Calu3 (cell line): ENCODE data around the gene A3GALT2. TPM values are rescaled to one million over a fixed set of nuclear protein-coding genes. Genes with fewer than 3 reads are reported as not detected.

Experiments used
- BruUV-seq: library from RNA; stranded (reverse); fragments of 400-500 nt; replicated peaks from 2 replicates; lab custom pipeline; 2021; lab: Mats Ljungman, UMichigan
- CTCF ChIA-PET: fragments of 300-600 bp; sonication (Branson Sonifier 250); formaldehyde crosslinking; loops from one replicate; lab custom pipeline; 2022; ENCODE audit warnings: antibody characterized with exemption; lab: Charles Lee
- DNase-seq: peaks from one replicate; pipeline ENCODE4 v3.0.0; 2022
- H3K27ac Mint-ChIP-seq: one replicate; pipeline ENCODE4 v1.8.0; 2022; ENCODE audit warnings: mixed read lengths; ENCODE audit not compliant: unreplicated experiment
- H3K27me3 Mint-ChIP-seq: one replicate; pipeline ENCODE4 v1.8.0; 2022; ENCODE audit warnings: mixed read lengths; ENCODE audit not compliant: unreplicated experiment
- H3K36me3 Mint-ChIP-seq: one replicate; pipeline ENCODE4 v1.8.0; 2022; ENCODE audit warnings: mild to moderate bottlenecking, moderate library complexity, mixed read lengths; ENCODE audit not compliant: insufficient read depth, unreplicated experiment
- H3K4me1 Mint-ChIP-seq: one replicate; pipeline ENCODE4 v1.8.0; 2022; ENCODE audit warnings: mild to moderate bottlenecking, low read depth, mixed read lengths; ENCODE audit not compliant: unreplicated experiment
- H3K4me3 Mint-ChIP-seq: one replicate; pipeline ENCODE4 v1.8.0; 2022; ENCODE audit warnings: mild to moderate bottlenecking, low read depth, moderate library complexity, mixed read lengths; ENCODE audit not compliant: unreplicated experiment
- H3K9me3 Mint-ChIP-seq: one replicate; pipeline ENCODE4 v1.8.0; 2022; ENCODE audit warnings: low read depth, mixed read lengths; ENCODE audit not compliant: unreplicated experiment
- intact Hi-C: fragments of 100-400 bp; cut with micrococcal nuclease; formaldehyde crosslinking; loops from one replicate; pipeline ENCODE4 v1.10.0; 2022; ENCODE audit not compliant: unreplicated experiment
- total RNA-seq: library from RNA; stranded (reverse); gene quantifications from 2 replicates; pipeline ENCODE4 v1.2.3, GENCODE V29; 2022
- TF ChIP-seq, protein P1 (sequence below): fragments of 200-600 bp; IDR thresholded peaks from one replicate; pipeline ENCODE4 v1.8.0; 2022; ENCODE audit warnings: antibody characterized with exemption; ENCODE audit not compliant: unreplicated experiment

The A3GALT2 gene
- total RNA-seq, 1 experiment from 2014 or later: not detected

DNA sequence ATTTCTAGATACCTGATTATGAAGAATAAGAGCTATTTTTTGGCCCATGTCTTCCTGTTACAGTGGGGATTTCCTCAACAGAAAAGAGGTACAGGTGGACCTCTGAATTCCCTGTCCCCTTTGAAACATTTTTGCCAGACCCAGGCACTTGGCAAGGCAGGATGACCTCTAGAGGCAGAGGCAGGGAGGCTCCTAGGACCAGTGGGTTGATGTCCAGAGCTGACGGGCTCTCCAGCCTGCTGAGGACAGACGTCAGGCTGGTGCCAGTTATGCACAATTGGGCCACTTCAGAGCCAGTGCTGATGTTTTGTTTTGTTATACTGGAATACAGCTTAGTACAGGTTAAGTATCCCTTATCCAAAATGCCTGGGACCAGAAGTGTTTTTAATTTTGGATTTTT, 18.5 kb upstream of the A3GALT2 start:
- no peaks in the 10 kb centered on the region for H3K27me3 Mint-ChIP-seq
- no peak for DNase-seq
- intact Hi-C loops: no loop called here
- H3K9me3 Mint-ChIP-seq: no peaks in the 10 kb centered on the region
- CTCF ChIA-PET: interaction anchor here (1.1 kb wide), 1 partner anchor 44 kb away, joined by 3 read pairs; no protein-coding TSS in a partner anchor
- BruUV-seq: no TSS peak
- peaks cover 54% of the 10 kb centered on the region for H3K4me1 Mint-ChIP-seq
- peaks cover 26% of the 10 kb centered on the region for H3K36me3 Mint-ChIP-seq
- no peak overlapping the region for H3K4me3 Mint-ChIP-seq
- TF ChIP-seq, protein P1, sequence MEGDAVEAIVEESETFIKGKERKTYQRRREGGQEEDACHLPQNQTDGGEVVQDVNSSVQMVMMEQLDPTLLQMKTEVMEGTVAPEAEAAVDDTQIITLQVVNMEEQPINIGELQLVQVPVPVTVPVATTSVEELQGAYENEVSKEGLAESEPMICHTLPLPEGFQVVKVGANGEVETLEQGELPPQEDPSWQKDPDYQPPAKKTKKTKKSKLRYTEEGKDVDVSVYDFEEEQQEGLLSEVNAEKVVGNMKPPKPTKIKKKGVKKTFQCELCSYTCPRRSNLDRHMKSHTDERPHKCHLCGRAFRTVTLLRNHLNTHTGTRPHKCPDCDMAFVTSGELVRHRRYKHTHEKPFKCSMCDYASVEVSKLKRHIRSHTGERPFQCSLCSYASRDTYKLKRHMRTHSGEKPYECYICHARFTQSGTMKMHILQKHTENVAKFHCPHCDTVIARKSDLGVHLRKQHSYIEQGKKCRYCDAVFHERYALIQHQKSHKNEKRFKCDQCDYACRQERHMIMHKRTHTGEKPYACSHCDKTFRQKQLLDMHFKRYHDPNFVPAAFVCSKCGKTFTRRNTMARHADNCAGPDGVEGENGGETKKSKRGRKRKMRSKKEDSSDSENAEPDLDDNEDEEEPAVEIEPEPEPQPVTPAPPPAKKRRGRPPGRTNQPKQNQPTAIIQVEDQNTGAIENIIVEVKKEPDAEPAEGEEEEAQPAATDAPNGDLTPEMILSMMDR: no peak
- H3K27ac Mint-ChIP-seq: no peak overlapping the region

DNA sequence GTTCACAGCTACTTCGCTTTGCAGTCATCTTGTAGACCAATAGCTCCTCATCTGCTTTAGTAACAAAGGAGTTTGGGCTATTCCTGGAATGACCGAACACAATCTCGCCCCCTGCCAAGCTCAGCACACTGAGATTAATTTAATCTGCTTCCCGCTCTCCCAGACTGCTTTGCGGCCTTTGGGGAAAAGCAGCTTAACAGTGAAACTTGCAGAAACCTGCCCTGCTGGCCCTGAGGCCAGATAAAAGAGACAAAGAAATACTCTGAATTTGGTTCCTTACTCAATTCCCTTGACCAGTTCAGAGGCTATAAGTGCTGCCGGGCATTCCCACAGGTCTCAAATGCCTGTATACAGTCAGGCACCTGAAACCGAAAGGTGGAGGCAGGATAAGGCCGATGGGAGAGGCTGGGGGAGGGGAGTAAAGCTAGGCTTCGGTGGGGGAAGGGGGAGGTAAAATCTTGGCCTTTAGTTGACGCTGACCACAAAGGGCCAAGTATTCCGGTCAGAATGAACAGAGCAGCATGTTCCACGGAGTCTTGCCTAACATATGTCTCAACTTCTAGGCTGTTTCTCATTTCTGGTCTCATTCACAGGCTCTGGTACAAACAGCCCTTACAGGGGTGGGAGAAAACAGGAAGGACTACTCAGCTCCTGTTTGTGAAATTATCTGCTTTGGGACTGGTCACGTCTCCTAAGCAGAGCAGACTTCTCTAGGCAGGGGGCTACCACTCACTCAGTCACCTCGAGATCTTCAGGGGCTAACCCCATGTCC, 17.7 kb upstream of the A3GALT2 start:
- peaks cover 61% of the 10 kb centered on the region for H3K4me1 Mint-ChIP-seq
- TF ChIP-seq, protein P1: no peak
- DNase-seq: no peak
- H3K4me3 Mint-ChIP-seq: no peak overlapping the region
- intact Hi-C loops: no loop called here
- peaks cover 28% of the 10 kb centered on the region for H3K36me3 Mint-ChIP-seq
- CTCF ChIA-PET: no interaction called here
- no peaks in the 10 kb centered on the region for H3K27me3 Mint-ChIP-seq
- BruUV-seq: no TSS peak
- H3K27ac Mint-ChIP-seq: peak overlapping the region; percentile 22
- no peaks in the 10 kb centered on the region for H3K9me3 Mint-ChIP-seq

DNA sequence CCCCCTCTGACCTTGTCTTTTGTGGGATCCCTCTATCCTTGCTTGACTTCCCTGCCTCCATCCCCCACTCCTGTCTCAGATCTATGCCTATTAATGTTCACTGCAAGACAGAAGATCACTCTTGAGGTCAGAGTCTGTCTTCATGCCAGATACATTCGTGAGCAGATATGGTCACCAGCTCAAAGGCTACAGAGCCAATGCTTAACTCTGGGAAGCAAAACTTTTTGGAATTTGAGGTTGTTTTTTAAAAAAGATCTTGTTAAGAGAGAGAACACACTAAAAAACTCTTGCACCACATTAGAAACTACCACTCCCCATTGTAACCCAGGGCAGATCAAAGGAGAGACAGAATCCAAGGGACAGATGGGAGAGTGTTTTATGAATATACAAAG, 17.1 kb upstream of the A3GALT2 start:
- H3K27ac Mint-ChIP-seq: peak overlapping the region; percentile 22
- CTCF ChIA-PET: no interaction called here
- no TSS peak for BruUV-seq
- peaks cover 31% of the 10 kb centered on the region for H3K36me3 Mint-ChIP-seq
- H3K4me1 Mint-ChIP-seq: peaks cover 66% of the 10 kb centered on the region
- no peak overlapping the region for H3K4me3 Mint-ChIP-seq
- DNase-seq: no peak
- TF ChIP-seq, protein P1: no peak
- H3K9me3 Mint-ChIP-seq: no peaks in the 10 kb centered on the region
- intact Hi-C loops: no loop called here
- H3K27me3 Mint-ChIP-seq: no peaks in the 10 kb centered on the region

DNA sequence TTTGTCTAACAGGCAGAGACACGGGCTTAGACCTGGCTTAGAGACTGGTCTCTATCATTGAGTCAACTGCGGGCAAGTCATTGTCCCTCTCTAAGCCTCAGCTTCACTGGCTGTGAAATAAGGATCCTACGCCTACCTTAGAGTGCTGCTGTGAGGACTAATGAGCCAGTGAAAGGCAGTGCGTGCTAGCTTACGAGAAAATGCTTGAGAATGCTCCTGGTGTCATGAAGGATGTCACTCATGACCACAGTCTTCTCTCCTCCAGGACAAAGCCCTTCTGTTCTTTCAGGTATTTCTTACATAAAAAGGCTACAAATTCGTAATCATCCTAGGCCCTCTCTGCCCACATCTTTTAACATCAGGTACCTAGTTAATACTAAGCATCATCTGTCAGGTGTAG, 16.5 kb upstream of the A3GALT2 start:
- H3K9me3 Mint-ChIP-seq: no peaks in the 10 kb centered on the region
- no peak overlapping the region for H3K4me3 Mint-ChIP-seq
- no peaks in the 10 kb centered on the region for H3K27me3 Mint-ChIP-seq
- TF ChIP-seq, protein P1: no peak
- peaks cover 60% of the 10 kb centered on the region for H3K4me1 Mint-ChIP-seq
- CTCF ChIA-PET: interaction anchor here (1.4 kb wide), 1 partner anchor 42 kb away, joined by 5 read pairs; no protein-coding TSS in a partner anchor
- no peak for DNase-seq
- peak overlapping the region; percentile 22 for H3K27ac Mint-ChIP-seq
- intact Hi-C loops: no loop called here
- no TSS peak for BruUV-seq
- H3K36me3 Mint-ChIP-seq: peaks cover 33% of the 10 kb centered on the region
